Lower leg skin (tissue), 4 donors: ENCODE measurements around the gene LRPPRC. TPM values are rescaled to one million over a fixed set of nuclear protein-coding genes. Genes with fewer than 3 reads are reported as not detected.

ENCODE experiments used
- DNase-seq, 2 donors: peaks; one replicate each; pipeline ENCODE4 v3.0.0-alpha.2; 2019; ENCODE audit warnings: low spot score in 2 of 2
- H3K4me3 ChIP-seq: fragments of 200-600 bp; sonication (generic); 2 replicates; pipeline ENCODE4 v1.5.1; 2017; ENCODE audit warnings: mild to moderate bottlenecking, low read depth; ENCODE audit not compliant: poor library complexity, severe bottlenecking
- CTCF ChIP-seq, 3 donors: fragments of 450-650 bp; IDR thresholded peaks; one replicate each; pipeline ENCODE4 v1.5.1; 2016; ENCODE audit warnings: antibody characterized with exemption in 3 of 3, mild to moderate bottlenecking in 3 of 3, moderate library complexity in 2 of 3
- POLR2A ChIP-seq, 2 donors: fragments of 450-650 bp; IDR thresholded peaks; one replicate each; pipeline ENCODE4 v1.6.1; 2016 to 2017; ENCODE audit warnings: antibody characterized with exemption in 2 of 2, mild to moderate bottlenecking in 1 of 2, moderate library complexity in 1 of 2
- WGBS, 2 donors: methylation state at CpG; one replicate each; pipeline ENCODE4 v1.1.5; 2018; 5-methylcytosine and 5-hydroxymethylcytosine counted together
- intact Hi-C: fragments of 100-400 bp; cut with DNase I; formaldehyde crosslinking; loops from one replicate; pipeline ENCODE4 v1.15.0; 2023; ENCODE audit warnings: low total_unique reads
- total RNA-seq, 4 donors: library from RNA; depleted of rRNA; stranded (reverse); fragments of >200 nt; gene quantifications; one replicate each; pipeline ENCODE4 v1.1.0, GENCODE V29; 2016

Gene LRPPRC
- total RNA-seq, 4 donors from 2014 or later: 39.5 to 51.2 (median 47.8) TPM

- H3K4me3 ChIP-seq: no peak overlapping the region
- WGBS, 2 donors: 88 to 91% methylated on average over 4 of the region's 4 CpGs
- intact Hi-C loops: no loop called here
- no peak for DNase-seq
- TF ChIP-seq POLR2A (IDR thresholded peaks at IDR 0.05) (no peak), CTCF (IDR thresholded peaks at IDR 0.05) (no peak)
Measured at GRCh38 chr2:43882312-43882711, 113.5 kb downstream of the LRPPRC start.

GRCh38 chr2:43880952-43881351 is 114.8 kb downstream of the LRPPRC start:
- WGBS, 2 donors: 84% methylated on average over 5 of the region's 5 CpGs
- intact Hi-C loops: no loop called here

GRCh38 chr2:43880471-43880870 is 115.3 kb downstream of the LRPPRC start:
- intact Hi-C loops: no loop called here
- WGBS, 2 donors: 87 to 96% methylated on average over 9 of the region's 9 CpGs
- no peak for TF ChIP-seq POLR2A (IDR thresholded peaks at IDR 0.05)
- no peak for TF ChIP-seq CTCF (IDR thresholded peaks at IDR 0.05)
- H3K4me3 ChIP-seq: no peak overlapping the region
- no peak for DNase-seq

More at GRCh38 chr2:43880952-43881351, 114.8 kb downstream of the LRPPRC start:
- TF ChIP-seq POLR2A (IDR thresholded peaks at IDR 0.05) (no peak), CTCF (IDR thresholded peaks at IDR 0.05) (no peak)
- no peak overlapping the region for H3K4me3 ChIP-seq
- DNase-seq: no peak

GRCh38 chr2:43879261-43879660 is 116.5 kb downstream of the LRPPRC start:
- no peak overlapping the region for H3K4me3 ChIP-seq
- no peak for DNase-seq
- intact Hi-C loops: no loop called here
- TF ChIP-seq CTCF (IDR thresholded peaks at IDR 0.05) (no peak), POLR2A (IDR thresholded peaks at IDR 0.05) (no peak)
- WGBS, 2 donors: 64 to 73% methylated on average over 5 of the region's 5 CpGs

GRCh38 chr2:43877782-43878464 is 117.9 kb downstream of the LRPPRC start:
- no peak for TF ChIP-seq POLR2A (IDR thresholded peaks at IDR 0.05)
- TF ChIP-seq CTCF (IDR thresholded peaks at IDR 0.05): peak in 1 of 3 donors; percentile 67
- DNase-seq: peak; percentile 43 to 90
- no peak overlapping the region for H3K4me3 ChIP-seq
- WGBS, 2 donors: 38 to 39% methylated on average over 16 of the region's 16 CpGs
- intact Hi-C loops: no loop called here
